NCI-H748 (cell line): ENCODE data around the gene TP53I11.

ENCODE experiments used
- DNase-seq: peaks from one replicate; lab custom pipeline; 2025; ENCODE audit not compliant: unreplicated experiment; lab: John Stamatoyannopoulos, UW

TP53I11 gene

GRCh38 chr11:44959064-44959463 lies 8.4 kb upstream of the TP53I11 start:
- no peak for DNase-seq

GRCh38 chr11:44957776-44958564 lies 7.3 kb upstream of the TP53I11 start:
- peak; percentile 23 for DNase-seq

GRCh38 chr11:44957040-44957515 lies 6.4 kb upstream of the TP53I11 start:
- peak; percentile 37 for DNase-seq

- DNase-seq, result no peak
These were observed 4.5 kb upstream of the TP53I11 start for GRCh38 chr11:44955015-44955738.

GRCh38 chr11:44954051-44954906 lies 3.6 kb upstream of the TP53I11 start:
- DNase-seq, result peak; percentile 28

- DNase-seq, result no peak
These were observed 2.0 kb upstream of the TP53I11 start for GRCh38 chr11:44952500-44953260.

GRCh38 chr11:44952082-44952481 lies 1.4 kb upstream of the TP53I11 start:
- no peak for DNase-seq

- peak; percentile 54 for DNase-seq
These were observed 555 bp downstream of the TP53I11 start for GRCh38 chr11:44950031-44950624.

GRCh38 chr11:44949160-44950030 lies 1.3 kb downstream of the TP53I11 start:
- DNase-seq, result peak; percentile 53

GRCh38 chr11:44948155-44948554 lies 2.5 kb downstream of the TP53I11 start:
- DNase-seq, result no peak

GRCh38 chr11:44947114-44947513 lies 3.6 kb downstream of the TP53I11 start:
- DNase-seq, result no peak

GRCh38 chr11:44946263-44946662 lies 4.4 kb downstream of the TP53I11 start:
- no peak for DNase-seq

- no peak for DNase-seq
These were observed 5.0 kb downstream of the TP53I11 start for GRCh38 chr11:44945666-44946065.

GRCh38 chr11:44944853-44945235 lies 5.8 kb downstream of the TP53I11 start:
- no peak for DNase-seq

- DNase-seq, result no peak
These were observed 6.4 kb downstream of the TP53I11 start for GRCh38 chr11:44944181-44944852.

GRCh38 chr11:44943696-44944095 lies 7.0 kb downstream of the TP53I11 start:
- DNase-seq, result peak; percentile 80

GRCh38 chr11:44943118-44943517 lies 7.6 kb downstream of the TP53I11 start:
- DNase-seq, result no peak

- DNase-seq, result no peak
These were observed 8.4 kb downstream of the TP53I11 start for GRCh38 chr11:44942029-44942955.
